Activated CD4-positive, alpha-beta T cell treated with anti-CD3 and anti-CD28 coated beads, Interleukin-2, amount 50 U/mL, for 1 hour (primary cell): ENCODE data around the gene HSPB6.
"Not testable (repeated sequence)": the region's sequence is repeated elsewhere in the genome, so short reads cannot be mapped to it uniquely, and the experiment has no call there.

Experiments used
- DNase-seq: peaks from one replicate; pipeline ENCODE4 v3.0.0-alpha.2; 2020

HSPB6 gene

GRCh38 chr19:35756377-35757230, at the start of gene HSPB6:
Gene HSPB6, minus strand, starts transcription at chr19:35757029. Its CDS starts 21 bp downstream, at chr19:35757008.
- no peak for DNase-seq

GRCh38 chr19:35806597-35806996, 49.8 kb upstream of the HSPB6 start:
- DNase-seq = no peak

GRCh38 chr19:35805526-35806102, 48.8 kb upstream of the HSPB6 start:
- DNase-seq = no peak

GRCh38 chr19:35801828-35802227, 45.0 kb upstream of the HSPB6 start:
- no peak for DNase-seq

DNA sequence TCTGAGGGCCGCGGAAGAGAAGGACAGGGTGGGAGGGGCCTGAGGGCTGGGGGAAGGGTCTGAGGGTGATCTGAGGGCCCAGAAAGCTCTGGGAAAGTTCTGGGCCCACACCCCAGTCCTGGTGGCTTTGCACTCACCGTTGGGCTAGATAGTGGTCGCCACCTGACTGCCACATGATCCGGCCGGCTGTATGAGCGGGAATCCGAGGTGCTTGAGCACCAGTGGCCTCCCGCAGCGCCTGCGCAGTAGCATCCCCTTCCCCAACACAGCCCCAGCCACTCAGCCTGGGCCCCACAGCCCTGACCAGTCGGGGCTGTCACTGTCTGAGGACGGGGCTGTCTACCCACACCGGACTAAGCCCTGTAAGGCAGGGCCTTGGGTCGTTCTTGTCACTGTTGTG, 40.8 kb upstream of the HSPB6 start:
- no peak for DNase-seq

GRCh38 chr19:35796645-35797542, 40.1 kb upstream of the HSPB6 start:
- DNase-seq = no peak

DNA sequence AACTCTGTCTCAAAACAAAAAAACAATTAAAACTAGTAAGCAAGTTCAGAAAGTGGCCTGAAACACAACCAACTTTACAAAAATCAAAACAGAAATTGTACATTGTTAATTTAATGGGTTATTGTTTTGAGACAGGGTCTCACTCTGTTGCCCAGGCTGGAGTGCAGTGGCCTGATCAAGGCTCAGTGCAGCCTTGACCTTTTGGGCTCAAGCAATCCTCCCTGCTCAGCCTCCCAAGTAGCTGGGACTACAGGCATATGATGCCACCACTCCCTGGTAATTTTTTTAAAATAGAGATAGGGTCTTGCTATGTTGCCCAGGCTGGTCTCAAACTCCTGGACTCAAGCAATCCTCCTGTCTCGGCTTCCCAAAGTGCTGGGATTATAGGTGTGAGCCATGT, 38.7 kb upstream of the HSPB6 start:
- not testable (repeated sequence) for DNase-seq

DNA sequence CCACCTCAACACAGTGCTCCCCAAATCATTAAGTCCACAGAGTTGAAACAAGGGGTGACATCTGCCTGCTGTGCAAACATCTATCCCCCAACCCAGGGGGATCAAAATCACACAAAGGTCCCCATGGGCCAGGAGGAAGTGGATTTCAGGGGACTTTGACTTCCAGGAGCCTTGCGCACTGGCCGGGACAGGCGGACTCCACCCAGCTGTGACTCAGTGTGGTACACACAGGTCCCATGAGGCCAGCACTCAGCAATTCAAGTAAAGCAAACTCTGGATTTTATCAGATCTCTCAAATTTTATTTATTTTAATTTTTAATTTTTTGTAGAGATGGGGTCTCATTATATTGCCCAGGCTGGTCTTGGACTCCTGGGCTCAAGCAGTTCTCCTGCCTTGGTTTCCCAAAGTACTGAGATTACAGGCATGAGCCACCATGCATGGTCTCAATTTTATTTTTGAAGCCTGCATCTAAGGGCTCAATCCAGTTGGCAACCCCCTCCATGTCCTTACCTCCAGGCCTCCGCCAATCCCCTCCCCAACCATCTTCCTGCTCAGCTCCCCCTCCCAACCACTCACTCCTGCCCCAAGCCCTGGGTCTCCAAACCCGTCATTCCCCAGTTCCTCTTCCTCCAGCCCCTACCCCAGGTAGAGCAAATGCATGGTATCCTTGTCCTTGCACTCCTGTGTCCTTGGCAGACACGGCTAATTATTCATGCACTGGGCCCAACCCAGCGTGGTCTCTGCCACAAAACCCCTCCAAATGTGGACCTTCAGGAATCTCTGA, 36.7 kb upstream of the HSPB6 start:
- no peak for DNase-seq

DNA sequence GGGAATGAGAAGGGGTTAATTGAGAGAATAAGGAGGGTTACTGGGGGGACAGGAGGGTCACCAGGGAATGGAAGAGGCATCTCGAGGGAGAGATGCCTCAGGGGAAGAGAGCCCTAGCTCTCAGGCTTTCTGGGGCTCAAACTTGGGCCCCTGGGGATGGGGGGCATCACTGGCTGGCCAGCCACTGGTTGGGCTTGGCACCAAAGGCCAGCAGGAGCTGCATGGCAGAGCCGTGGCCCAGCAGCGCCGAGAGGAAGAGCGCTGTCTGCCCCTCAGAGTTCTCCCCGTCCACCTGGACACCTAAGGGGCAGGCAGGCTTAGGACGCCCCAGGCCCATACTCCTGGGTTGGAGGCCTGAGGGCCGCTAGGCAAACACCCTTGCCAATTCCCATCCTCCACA, 36.1 kb upstream of the HSPB6 start:
- no peak for DNase-seq

DNA sequence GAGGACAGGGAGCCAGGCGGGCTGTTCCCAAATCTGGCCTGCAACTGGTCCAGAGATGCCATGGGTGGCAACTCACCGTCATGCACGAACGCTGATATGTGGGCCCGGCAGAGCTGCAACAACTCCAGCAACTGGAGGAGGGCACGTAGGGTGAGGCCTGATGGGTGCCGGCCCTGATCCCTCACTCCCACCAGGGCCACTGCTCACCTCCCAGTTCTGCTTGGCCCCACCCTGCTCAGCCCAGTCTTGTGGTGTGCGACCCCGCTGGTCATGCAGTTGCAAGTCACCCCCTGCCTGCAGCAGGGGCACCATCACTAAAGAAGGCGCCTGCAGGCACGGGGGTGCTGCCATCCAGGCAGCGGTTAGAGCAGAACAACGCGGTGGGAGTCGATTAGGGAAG, 35.5 kb upstream of the HSPB6 start:
- DNase-seq = no peak

- DNase-seq = no peak
Measured at GRCh38 chr19:35791814-35792279, 35.0 kb upstream of the HSPB6 start.

- DNase-seq = no peak
Measured at GRCh38 chr19:35790981-35791813, 34.4 kb upstream of the HSPB6 start.

GRCh38 chr19:35789978-35790944, 33.4 kb upstream of the HSPB6 start:
- DNase-seq = no peak

DNA sequence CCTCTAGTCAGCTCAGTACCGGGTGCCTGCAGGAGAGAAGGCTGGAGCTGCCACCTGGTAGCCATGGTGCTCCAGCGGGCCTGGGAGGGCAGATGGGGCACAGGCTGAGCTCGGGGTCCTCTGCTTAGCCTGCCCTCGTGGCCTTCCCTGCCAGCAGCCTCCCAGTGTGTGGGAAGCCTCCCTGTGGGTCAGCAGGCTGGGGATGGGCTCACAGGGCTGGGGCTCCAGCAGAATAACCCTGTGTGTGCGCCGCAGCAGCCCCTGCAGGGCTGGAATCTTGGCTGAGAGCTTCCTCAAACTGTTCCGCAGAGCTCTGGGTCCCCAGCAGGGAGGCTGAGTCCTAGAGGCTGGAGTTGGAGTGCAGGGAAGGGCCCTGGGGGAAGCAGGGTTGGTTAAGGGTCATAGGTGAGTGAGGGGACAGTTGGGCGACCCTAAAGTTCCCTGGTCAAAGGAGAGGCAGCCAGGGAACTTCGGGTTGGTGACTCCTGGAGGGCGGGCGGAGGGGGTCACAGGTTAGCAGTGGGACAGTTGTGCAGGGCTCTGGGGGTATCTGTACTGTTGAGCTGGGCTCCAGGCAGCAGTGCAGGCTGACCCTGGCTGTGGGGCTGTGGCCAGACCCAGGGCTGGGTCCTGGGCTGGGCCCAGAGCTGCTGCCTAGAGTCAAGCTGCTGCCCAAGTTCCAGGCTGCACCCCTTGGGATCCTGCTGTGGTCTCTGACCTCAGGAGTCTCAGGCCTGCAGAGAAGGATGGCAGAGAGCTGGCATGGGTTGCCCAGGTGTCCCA, 32.6 kb upstream of the HSPB6 start:
- DNase-seq = no peak

- DNase-seq = no peak
Measured at GRCh38 chr19:35788205-35788960, 31.6 kb upstream of the HSPB6 start.

DNA sequence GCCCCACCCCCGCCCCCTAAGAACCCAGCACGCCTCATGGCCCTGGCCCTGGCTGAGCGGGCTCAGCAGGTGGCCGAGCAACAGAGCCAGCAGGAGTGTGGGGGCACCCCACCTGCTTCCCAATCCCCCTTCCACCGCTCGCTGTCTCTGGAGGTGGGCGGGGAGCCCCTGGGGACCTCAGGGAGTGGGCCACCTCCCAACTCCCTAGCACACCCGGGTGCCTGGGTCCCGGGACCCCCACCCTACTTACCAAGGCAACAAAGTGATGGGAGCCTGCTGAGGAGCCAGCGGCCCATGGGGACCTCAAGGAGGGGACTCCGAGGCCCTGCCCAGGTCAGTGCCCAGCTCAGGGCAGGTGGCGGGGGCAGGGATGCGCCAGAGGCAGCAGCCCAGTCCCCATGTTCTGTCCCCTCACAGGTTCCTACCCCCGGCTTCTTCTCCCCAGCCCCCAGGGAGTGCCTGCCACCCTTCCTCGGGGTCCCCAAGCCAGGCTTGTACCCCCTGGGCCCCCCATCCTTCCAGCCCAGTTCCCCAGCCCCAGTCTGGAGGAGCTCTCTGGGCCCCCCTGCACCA, 30.5 kb upstream of the HSPB6 start:
- DNase-seq = no peak

DNA sequence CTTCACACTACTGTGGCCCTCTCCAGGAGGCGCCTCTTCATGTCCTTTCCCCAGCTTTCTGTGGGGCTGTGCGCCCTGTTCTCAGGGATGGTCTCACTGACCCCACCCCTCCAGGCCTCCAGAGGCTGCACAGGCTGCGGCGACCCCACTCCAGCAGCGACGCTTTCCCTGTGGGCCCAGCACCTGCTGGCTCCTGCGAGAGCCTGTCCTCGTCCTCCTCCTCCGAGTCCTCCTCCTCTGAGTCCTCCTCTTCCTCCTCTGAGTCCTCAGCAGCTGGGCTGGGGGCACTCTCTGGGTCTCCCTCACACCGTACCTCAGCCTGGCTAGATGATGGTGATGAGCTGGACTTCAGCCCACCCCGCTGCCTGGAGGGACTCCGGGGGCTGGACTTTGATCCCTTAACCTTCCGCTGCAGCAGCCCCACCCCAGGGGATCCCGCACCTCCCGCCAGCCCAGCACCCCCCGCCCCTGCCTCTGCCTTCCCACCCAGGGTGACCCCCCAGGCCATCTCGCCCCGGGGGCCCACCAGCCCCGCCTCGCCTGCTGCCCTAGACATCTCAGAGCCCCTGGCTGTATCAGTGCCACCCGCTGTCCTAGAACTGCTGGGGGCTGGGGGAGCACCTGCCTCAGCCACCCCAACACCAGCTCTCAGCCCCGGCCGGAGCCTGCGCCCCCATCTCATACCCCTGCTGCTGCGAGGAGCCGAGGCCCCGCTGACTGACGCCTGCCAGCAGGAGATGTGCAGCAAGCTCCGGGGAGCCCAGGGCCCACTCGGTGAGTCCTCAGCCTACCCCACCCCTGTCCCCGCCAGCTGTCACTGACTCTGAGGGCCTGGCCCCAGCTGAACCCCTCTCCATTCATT, 29.7 kb upstream of the HSPB6 start:
- DNase-seq = no peak

DNA sequence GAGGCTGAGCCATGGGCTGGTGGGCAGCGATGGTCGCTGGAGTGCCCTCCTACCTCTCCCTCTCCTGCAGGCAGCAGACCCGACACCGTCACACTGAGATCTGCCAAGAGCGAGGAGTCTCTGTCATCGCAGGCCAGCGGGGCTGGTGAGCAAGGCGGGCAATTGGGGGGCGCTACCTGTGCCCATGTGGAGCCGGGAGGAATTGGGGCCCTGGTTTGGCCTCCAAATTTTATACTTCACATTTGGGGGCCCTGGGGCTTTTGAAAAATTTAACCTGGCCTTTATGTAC, 28.5 kb upstream of the HSPB6 start:
- no peak for DNase-seq
